Mucosa of descending colon (tissue), 3 donors: Measurements from ENCODE around the gene SPATA4. TPM values are rescaled to one million over a fixed set of nuclear protein-coding genes. Genes with fewer than 3 reads are reported as not detected.

ENCODE experiments used
- ATAC-seq: fragments of 200-7000 bp; cut with Tn5 transposase; one replicate; pipeline ENCODE4 v1.9.1; 2020; ENCODE audit warnings: mild to moderate bottlenecking, moderate library complexity
- DNase-seq, 3 donors: peaks; one replicate each; pipeline ENCODE4 v3.0.0-alpha.2; 2020
- H3K36me3 ChIP-seq: fragments of 200-600 bp; one replicate; pipeline ENCODE4 v1.8.0; 2021; ENCODE audit warnings: low read depth, mild to moderate bottlenecking
- H3K4me1 ChIP-seq: fragments of 200-600 bp; one replicate; pipeline ENCODE4 v1.8.0; 2021; ENCODE audit warnings: low read depth, mild to moderate bottlenecking
- H3K4me3 ChIP-seq: fragments of 200-600 bp; one replicate; pipeline ENCODE4 v1.8.0; 2021; ENCODE audit warnings: mild to moderate bottlenecking
- H3K9me3 ChIP-seq: fragments of 200-600 bp; one replicate; pipeline ENCODE4 v1.8.0; 2021; ENCODE audit warnings: mild to moderate bottlenecking
- CTCF ChIP-seq: fragments of 200-600 bp; IDR thresholded peaks from one replicate; pipeline ENCODE4 v1.8.0; 2022; ENCODE audit warnings: antibody characterized with exemption, mild to moderate bottlenecking
- intact Hi-C, 2 donors: fragments of 100-400 bp; cut with DNase I in 1 of 2; cut with micrococcal nuclease in 1 of 2; formaldehyde crosslinking; loops; one replicate each; pipeline versions ENCODE4 v1.11.0 to v1.11.1; 2022; cut with DNase I, micrococcal nuclease
- total RNA-seq, 3 donors: library from RNA; stranded (reverse); fragmentation: NEBNext Ultra II Directional in 2 of 3; extraction: Animal tissue kit (Norgen Biotek cat#: 25700) in 2 of 3; gene quantifications; one replicate each; pipeline versions ENCODE4 v1.2.1 to v1.2.4, GENCODE V29; 2021 to 2023
- donor health status: DM: no; HTN: no; CAD: no; lungs with moderate emphysema.
- donor health status: DM: no; HTN: no; CAD: no.
- donor health status: DM: no; HTN: yes; CAD: no.

SPATA4 gene
- total RNA-seq, 3 donors from 2014 or later = 0.57 TPM; not detected in 2

- no peaks in the 10 kb centered on the region for H3K4me1 ChIP-seq
- ATAC-seq = no peak
- intact Hi-C loops = no loop called here
- no peaks in the 10 kb centered on the region for H3K9me3 ChIP-seq
- H3K4me3 ChIP-seq = no peak overlapping the region
- DNase-seq = peak in 1 of 3 donors; percentile 25
- TF ChIP-seq CTCF = no peak
- no peaks in the 10 kb centered on the region for H3K36me3 ChIP-seq
Measured at GRCh38 chr4:176189891-176190795, 5.2 kb downstream of the SPATA4 start.

DNA sequence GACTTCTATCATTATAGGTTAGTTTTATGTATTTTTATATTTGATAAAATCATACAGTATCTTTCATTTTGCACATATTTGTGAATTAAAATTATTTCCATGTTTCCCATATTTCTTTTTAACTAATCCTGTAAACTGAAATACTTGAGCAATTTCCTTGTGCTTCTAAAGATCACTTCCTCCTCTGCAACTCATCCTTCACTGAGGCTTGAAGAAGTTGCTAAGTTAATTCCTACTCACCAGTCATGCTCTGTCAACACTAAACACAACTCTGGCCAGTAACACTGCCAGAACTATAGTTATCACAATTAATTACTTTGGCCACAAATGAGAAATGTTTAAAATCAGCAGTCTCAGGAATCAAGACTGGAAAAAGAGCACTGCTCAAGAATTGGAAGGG is 6.7 kb downstream of the SPATA4 start:
- Histone ChIP-seq H3K4me1 (no peaks in the 10 kb centered on the region), H3K4me3 (no peak overlapping the region), H3K36me3 (no peaks in the 10 kb centered on the region), H3K9me3 (no peaks in the 10 kb centered on the region)
- TF ChIP-seq CTCF = no peak
- ATAC-seq = no peak
- intact Hi-C loops = no loop called here
- DNase-seq = no peak

DNA sequence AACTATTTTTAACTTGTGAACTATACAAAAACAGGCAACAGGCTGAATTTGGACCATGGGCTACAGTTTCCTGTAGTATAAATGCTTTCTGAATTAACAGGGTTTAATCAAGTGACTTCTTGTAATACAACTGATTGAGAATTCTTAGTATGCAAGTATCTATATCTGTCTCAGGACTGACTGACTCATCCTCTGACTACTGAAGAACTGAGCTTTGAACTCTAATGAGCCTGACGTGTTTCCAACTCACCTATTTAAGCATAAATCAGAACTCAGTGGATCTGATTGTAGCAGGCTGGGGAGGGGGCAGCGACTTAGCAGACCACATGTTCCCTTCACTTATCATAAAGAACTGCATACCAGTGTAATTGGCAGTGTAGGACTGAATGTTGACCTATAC is 7.8 kb downstream of the SPATA4 start:
- DNase-seq = no peak
- Histone ChIP-seq H3K9me3 (no peaks in the 10 kb centered on the region), H3K4me3 (no peak overlapping the region), H3K36me3 (no peaks in the 10 kb centered on the region), H3K4me1 (no peaks in the 10 kb centered on the region)
- ATAC-seq = no peak
- intact Hi-C loops = no loop called here
- no peak for TF ChIP-seq CTCF

DNA sequence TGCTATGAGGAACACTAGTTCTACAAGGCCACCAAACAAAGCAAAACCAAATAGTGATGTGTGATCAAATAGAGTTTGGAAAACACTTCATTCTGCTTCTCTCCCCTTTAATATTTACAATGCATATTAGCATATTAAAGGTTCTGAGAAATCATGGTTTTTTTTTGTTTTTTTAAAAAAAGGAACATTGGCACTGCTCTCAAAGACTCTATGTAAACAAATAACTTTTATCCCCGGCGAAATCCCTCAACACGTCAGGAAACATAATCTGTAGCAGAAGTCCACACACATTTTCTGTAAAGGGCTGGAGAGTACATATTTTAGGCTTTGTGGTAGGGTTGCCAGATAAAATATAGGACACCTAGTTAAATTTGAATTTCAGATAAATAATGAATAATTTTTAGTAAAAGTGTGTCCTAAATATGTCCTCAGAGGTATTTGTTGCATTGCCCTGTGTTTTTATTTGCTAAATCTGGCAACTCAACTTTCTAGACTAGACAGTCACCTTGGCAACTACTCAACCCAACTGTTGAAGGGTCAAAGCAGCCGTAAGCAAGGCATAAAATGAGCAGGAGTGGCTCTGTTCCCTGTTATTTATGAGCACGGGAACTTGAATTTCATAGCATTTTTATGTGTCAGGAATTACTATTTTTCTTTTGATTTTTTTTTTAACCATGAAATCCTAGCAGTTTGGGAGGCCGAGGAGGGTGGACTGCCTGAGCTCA is 8.6 kb downstream of the SPATA4 start:
- Histone ChIP-seq H3K4me1 (no peaks in the 10 kb centered on the region), H3K36me3 (no peaks in the 10 kb centered on the region), H3K4me3 (no peak overlapping the region), H3K9me3 (no peaks in the 10 kb centered on the region)
- TF ChIP-seq CTCF = no peak
- DNase-seq = no peak
- intact Hi-C loops = no loop called here
- no peak for ATAC-seq

DNA sequence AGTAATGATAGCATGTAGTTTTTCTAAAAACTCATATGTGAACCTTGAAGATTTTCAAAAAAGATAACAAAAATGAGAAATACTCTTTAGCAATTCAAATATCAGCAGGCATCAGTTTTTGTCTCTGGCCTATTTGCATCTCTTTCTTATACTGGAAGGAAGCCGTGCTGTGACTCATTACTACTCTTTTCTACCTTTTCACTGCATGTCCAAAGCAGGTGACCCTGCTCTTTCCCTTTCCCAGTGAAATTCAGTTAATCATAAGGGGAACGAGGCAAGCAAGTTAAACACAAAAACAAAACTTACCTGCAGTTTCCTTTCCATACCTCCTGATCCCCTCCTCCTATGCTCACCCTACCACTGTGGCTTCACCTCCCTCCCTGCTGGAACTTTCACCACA is 9.3 kb downstream of the SPATA4 start:
- Histone ChIP-seq H3K36me3 (no peaks in the 10 kb centered on the region), H3K9me3 (no peaks in the 10 kb centered on the region), H3K4me1 (no peaks in the 10 kb centered on the region), H3K4me3 (no peak overlapping the region)
- intact Hi-C loops = no loop called here
- DNase-seq = no peak
- TF ChIP-seq CTCF = no peak
- ATAC-seq = no peak
